HL-60 (cell line): ENCODE results near the gene MPND.

ENCODE experiments used
- DNase-seq, 2 experiments: peaks; one replicate each; pipeline ENCODE4 v3.0.0-alpha.2; 2010 to 2020; ENCODE audit warnings: low read depth in 1 of 2, low spot score in 1 of 2
- H3K27ac ChIP-seq: fragments of 250-450 bp; sonication (Bioruptor Pico); replicated peaks from 2 replicates; pipeline ENCODE4 v1.5.1; 2020; ENCODE audit warnings: mild to moderate bottlenecking, moderate library complexity
- H3K27me3 ChIP-seq: fragments of 250-450 bp; sonication (Bioruptor Pico); 2 replicates; pipeline ENCODE4 v1.5.1; 2021; ENCODE audit warnings: mild to moderate bottlenecking, moderate library complexity; ENCODE audit not compliant: insufficient read depth, poor library complexity, severe bottlenecking
- H3K4me3 ChIP-seq: replicated peaks from 2 replicates; pipeline ENCODE4 v1.5.1; 2011; ENCODE audit warnings: mild to moderate bottlenecking, control low read depth, low read length; ENCODE audit not compliant: insufficient read depth
- GABPA ChIP-seq: IDR thresholded peaks from 2 replicates; pipeline ENCODE4 v1.6.1; 2012; ENCODE audit warnings: low read depth
- POLR2AphosphoS5 ChIP-seq: IDR thresholded peaks from 2 replicates; pipeline ENCODE4 v1.6.1; 2012; ENCODE audit warnings: low read depth
- SPI1 ChIP-seq: IDR thresholded peaks from 2 replicates; pipeline ENCODE4 v1.6.1; 2012; ENCODE audit warnings: low read depth, mild to moderate bottlenecking, borderline replicate concordance
- TF ChIP-seq, protein P1 (sequence below): IDR thresholded peaks from one replicate; pipeline ENCODE4 v1.5.1; 2011; ENCODE audit warnings: low read length, control low read depth, inconsistent platforms; ENCODE audit not compliant: insufficient read depth
- TF ChIP-seq, protein P2 (sequence below): IDR thresholded peaks from 2 replicates; pipeline ENCODE4 v1.6.1; 2012; ENCODE audit warnings: low read depth; ENCODE audit not compliant: insufficient replicate concordance

Gene MPND

DNA sequence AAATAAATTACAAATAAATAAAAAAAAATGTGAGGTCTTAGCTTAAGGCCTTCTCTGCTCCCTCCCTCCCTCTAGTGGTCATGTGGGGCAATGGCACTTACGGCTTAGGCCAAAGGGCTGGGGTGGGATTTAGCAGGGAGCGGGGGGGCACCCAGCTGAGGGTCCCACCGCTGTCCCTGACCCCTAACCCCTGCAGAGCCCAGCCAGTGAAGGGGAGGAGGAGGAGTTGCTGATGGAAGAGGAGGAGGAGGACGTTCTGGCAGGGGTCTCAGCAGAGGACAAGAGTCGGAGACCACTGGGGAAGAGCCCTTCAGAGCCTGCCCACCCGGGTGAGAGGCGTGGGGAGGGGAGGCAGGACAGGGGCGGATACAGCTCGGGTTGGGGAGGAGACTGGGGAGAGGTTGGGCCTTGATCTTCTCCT is 9.3 kb downstream of the MPND start:
- Histone ChIP-seq H3K4me3 (no peak overlapping the region), H3K27ac (no peak overlapping the region), H3K27me3 (no peaks in the 10 kb centered on the region)
- DNase-seq = peak in 1 of 2 experiments; percentile 42
- TF ChIP-seq, protein P1, sequence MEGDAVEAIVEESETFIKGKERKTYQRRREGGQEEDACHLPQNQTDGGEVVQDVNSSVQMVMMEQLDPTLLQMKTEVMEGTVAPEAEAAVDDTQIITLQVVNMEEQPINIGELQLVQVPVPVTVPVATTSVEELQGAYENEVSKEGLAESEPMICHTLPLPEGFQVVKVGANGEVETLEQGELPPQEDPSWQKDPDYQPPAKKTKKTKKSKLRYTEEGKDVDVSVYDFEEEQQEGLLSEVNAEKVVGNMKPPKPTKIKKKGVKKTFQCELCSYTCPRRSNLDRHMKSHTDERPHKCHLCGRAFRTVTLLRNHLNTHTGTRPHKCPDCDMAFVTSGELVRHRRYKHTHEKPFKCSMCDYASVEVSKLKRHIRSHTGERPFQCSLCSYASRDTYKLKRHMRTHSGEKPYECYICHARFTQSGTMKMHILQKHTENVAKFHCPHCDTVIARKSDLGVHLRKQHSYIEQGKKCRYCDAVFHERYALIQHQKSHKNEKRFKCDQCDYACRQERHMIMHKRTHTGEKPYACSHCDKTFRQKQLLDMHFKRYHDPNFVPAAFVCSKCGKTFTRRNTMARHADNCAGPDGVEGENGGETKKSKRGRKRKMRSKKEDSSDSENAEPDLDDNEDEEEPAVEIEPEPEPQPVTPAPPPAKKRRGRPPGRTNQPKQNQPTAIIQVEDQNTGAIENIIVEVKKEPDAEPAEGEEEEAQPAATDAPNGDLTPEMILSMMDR = peak; percentile 60
- TF ChIP-seq POLR2AphosphoS5 = no peak

DNA sequence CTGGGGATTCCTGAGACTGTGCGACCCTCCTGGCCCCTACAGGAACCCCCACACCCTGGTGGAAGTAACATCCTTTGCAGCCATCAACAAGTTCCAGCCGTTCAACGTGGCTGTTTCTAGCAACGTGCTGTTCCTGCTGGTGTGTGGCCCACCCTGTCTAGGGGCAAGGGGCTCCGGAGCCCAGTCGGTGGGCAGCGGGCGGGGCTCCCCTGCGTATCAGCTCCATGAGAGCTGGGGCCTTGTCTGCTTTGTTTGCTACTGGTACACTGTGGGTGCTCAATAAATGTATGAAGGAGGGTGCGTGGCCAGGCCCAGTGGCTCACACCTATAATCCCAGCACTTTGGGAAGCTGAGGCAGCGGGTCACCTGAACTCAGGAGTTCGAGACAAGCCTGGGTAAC is 10.9 kb downstream of the MPND start:
- Histone ChIP-seq H3K27ac (no peak overlapping the region), H3K4me3 (no peak overlapping the region), H3K27me3 (no peaks in the 10 kb centered on the region)
- no peak for DNase-seq
- TF ChIP-seq, protein P1 = no peak
- TF ChIP-seq, protein P2, sequence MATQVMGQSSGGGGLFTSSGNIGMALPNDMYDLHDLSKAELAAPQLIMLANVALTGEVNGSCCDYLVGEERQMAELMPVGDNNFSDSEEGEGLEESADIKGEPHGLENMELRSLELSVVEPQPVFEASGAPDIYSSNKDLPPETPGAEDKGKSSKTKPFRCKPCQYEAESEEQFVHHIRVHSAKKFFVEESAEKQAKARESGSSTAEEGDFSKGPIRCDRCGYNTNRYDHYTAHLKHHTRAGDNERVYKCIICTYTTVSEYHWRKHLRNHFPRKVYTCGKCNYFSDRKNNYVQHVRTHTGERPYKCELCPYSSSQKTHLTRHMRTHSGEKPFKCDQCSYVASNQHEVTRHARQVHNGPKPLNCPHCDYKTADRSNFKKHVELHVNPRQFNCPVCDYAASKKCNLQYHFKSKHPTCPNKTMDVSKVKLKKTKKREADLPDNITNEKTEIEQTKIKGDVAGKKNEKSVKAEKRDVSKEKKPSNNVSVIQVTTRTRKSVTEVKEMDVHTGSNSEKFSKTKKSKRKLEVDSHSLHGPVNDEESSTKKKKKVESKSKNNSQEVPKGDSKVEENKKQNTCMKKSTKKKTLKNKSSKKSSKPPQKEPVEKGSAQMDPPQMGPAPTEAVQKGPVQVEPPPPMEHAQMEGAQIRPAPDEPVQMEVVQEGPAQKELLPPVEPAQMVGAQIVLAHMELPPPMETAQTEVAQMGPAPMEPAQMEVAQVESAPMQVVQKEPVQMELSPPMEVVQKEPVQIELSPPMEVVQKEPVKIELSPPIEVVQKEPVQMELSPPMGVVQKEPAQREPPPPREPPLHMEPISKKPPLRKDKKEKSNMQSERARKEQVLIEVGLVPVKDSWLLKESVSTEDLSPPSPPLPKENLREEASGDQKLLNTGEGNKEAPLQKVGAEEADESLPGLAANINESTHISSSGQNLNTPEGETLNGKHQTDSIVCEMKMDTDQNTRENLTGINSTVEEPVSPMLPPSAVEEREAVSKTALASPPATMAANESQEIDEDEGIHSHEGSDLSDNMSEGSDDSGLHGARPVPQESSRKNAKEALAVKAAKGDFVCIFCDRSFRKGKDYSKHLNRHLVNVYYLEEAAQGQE = no peak
- no peak for TF ChIP-seq SPI1
- TF ChIP-seq GABPA = no peak
- no peak for TF ChIP-seq POLR2AphosphoS5

DNA sequence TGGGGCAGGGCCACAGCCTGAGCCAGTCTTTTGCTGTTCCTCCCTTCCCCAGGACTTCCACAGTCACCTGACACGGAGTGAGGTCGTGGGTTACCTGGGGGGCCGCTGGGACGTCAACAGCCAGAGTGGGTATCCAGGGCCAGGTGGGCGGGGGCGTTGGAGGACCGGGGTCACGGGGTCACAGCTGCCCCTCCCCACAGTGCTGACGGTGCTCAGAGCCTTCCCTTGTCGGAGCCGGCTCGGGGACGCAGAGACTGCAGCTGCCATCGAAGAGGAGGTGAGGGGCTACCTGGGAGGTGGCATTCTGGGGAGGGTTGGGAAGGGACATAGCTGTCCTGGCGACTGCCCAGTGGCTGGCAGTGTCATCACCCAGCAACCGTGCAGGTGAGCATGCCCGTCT is 11.5 kb downstream of the MPND start:
- no peak for TF ChIP-seq GABPA
- TF ChIP-seq SPI1 = no peak
- no peak for TF ChIP-seq POLR2AphosphoS5
- TF ChIP-seq, protein P2 = no peak
- TF ChIP-seq, protein P1 = no peak
- Histone ChIP-seq H3K4me3 (no peak overlapping the region), H3K27ac (no peak overlapping the region), H3K27me3 (no peaks in the 10 kb centered on the region)
- no peak for DNase-seq

DNA sequence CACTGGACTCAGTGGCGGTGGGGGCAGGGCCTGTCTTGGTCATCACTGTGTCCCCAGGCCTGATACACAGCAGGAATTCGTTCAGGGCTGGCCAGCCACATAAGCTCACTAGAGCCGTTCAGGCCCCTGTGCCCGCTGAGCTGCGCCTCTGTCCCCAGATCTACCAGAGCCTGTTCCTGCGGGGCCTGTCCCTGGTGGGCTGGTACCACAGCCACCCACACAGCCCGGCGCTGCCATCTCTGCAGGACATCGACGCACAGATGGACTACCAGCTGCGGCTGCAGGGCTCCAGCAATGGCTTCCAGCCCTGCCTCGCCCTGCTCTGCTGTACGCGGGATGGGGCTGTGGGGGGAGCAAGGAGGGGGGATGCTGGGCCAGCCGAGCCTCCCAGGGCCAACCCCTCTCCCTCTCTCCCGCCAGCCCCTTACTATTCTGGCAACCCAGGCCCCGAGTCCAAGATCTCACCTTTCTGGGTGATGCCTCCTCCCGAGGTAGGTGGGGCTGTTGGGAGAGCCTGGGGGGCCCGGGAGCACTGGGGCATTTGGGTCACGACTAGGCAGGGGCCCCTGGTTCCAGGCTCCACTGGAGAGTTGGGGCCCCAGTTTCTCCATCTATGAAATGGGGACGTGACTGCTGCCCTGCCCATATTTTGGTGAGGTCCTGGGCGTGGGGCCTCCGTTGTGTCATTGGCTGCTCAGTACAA is 13.9 kb downstream of the MPND start:
- TF ChIP-seq, protein P1 = no peak
- no peak for TF ChIP-seq GABPA
- no peak; the same call in 1 of the 2 replicates for TF ChIP-seq POLR2AphosphoS5
- no peak for TF ChIP-seq SPI1
- TF ChIP-seq, protein P2 = no peak
- Histone ChIP-seq H3K27me3 (no peaks in the 10 kb centered on the region), H3K27ac (no peak overlapping the region), H3K4me3 (no peak overlapping the region)
- no peak for DNase-seq
